Heart left ventricle (tissue), 16 donors: ENCODE measurements around the gene DRC1. TPM values are rescaled to one million over a fixed set of nuclear protein-coding genes. Genes with fewer than 3 reads are reported as not detected.
A peak's percentile ranks its signal among the peaks of the same experiment; 100 is the strongest.

Source experiments
- ATAC-seq, 4 donors: fragments of 200-7000 bp; cut with Tn5 transposase; one replicate each; pipeline ENCODE4 v1.9.1; 2020 to 2022; ENCODE audit warnings: moderate library complexity in 4 of 4, mild to moderate bottlenecking in 3 of 4, moderate number of reproducible peaks in 1 of 4
- DNase-seq, 5 donors: peaks; one replicate each; pipeline ENCODE4 v3.0.0-alpha.2; 2020
- H3K27ac ChIP-seq, 12 donors: fragments of 200-600 bp; sonication (generic) in 4 of 12; one replicate each; pipeline versions ENCODE4 v1.5.0 to v1.8.0; 2016 to 2022; ENCODE audit warnings: mild to moderate bottlenecking in 2 of 12
- H3K27me3 ChIP-seq, 9 donors: fragments of 200-600 bp; sonication (generic) in 2 of 9; one replicate each; pipeline versions ENCODE4 v1.5.1 to v1.8.0; 2016 to 2022; ENCODE audit warnings: mild to moderate bottlenecking in 3 of 9
- H3K36me3 ChIP-seq, 9 donors: fragments of 200-600 bp; sonication (generic) in 2 of 9; one replicate each; pipeline versions ENCODE4 v1.5.0 to v1.8.0; 2018 to 2022; ENCODE audit warnings: mild to moderate bottlenecking in 2 of 9
- H3K4me1 ChIP-seq, 12 donors: fragments of 200-600 bp; sonication (generic) in 4 of 12; one replicate each; pipeline versions ENCODE4 v1.5.0 to v1.8.0; 2016 to 2022; ENCODE audit warnings: mild to moderate bottlenecking in 3 of 12
- H3K4me3 ChIP-seq, 12 donors: fragments of 200-600 bp; sonication (generic) in 4 of 12; one replicate each; pipeline versions ENCODE4 v1.5.0 to v1.8.0; 2017 to 2022; ENCODE audit warnings: mild to moderate bottlenecking in 9 of 12, moderate library complexity in 4 of 12
- H3K9me3 ChIP-seq, 12 donors: fragments of 200-600 bp; sonication (generic) in 4 of 12; one replicate each; pipeline versions ENCODE4 v1.5.0 to v1.8.0; 2016 to 2022; ENCODE audit warnings: mild to moderate bottlenecking in 1 of 12
- POLR2A ChIP-seq, 2 donors: fragments of 450-650 bp; IDR thresholded peaks; one replicate each; pipeline ENCODE4 v1.6.1; 2017; ENCODE audit warnings: antibody characterized with exemption in 2 of 2, mild to moderate bottlenecking in 2 of 2, moderate library complexity in 2 of 2
- WGBS, 4 donors: extraction: QIAGEN DNeasy Blood & Tissue Kit in 2 of 4; methylation state at CpG; one replicate each; pipeline versions ENCODE4 v1.1.5 to v1.1.7; 2013 to 2018; 5-methylcytosine and 5-hydroxymethylcytosine counted together
- intact Hi-C, 10 donors: fragments of 100-400 bp; cut with DNase I; formaldehyde crosslinking; loops; one replicate each; pipeline versions ENCODE4 v1.11.1 to v1.14.2; 2022
- polyA plus RNA-seq, 2 donors: library from polyadenylated mRNA; stranded (reverse); fragments of 200-250 nt; gene quantifications; one replicate each; pipeline ENCODE4 v1.2.3, GENCODE V29; 2013
- total RNA-seq, 9 donors: library from RNA; depleted of rRNA in 2 of 9; stranded (reverse); fragments of >200 nt in 2 of 9; fragmentation: NEBNext Ultra II Directional in 3 of 9; extraction: Animal tissue kit (Norgen Biotek cat#: 25700) in 3 of 9; gene quantifications; one replicate each; pipeline versions ENCODE4 v1.1.0 to v1.2.4, GENCODE V29; 2016 to 2023
- TF ChIP-seq, protein P1 (sequence below), 12 donors: fragments of 200-600 bp; sonication (generic) in 4 of 12; IDR thresholded peaks; one replicate each; pipeline versions ENCODE4 v1.5.0 to v1.8.0; 2018 to 2022; ENCODE audit warnings: antibody characterized with exemption in 12 of 12, mild to moderate bottlenecking in 5 of 12
- donor health status: ischemic (EF 13 %, LVEDD 7.1; RV severe dilation, severe dysfunction).
- donor health status: healthy with polysubstance abuse.
- donor health status: DM: no; HTN: yes; CAD: no.
- donor health status: DM: no; HTN: no; CAD: no.
- donor health status: ischemic (EF 25% LVEDD 6.9; RV normal size, moderate dysfunction).
- donor health status: ischemic (EF 25% LVEDD 5.7; RV mildly dilated, moderate dysfunction).
- donor health status: healthy.
- donor health status: DM: yes; HTN: yes; CAD: no.
- donor health status: ischemic (EF 35%, LVEDD 5.7; RV mildly dilated, moderate dysfunction).
- donor health status: nonischemic (EF 11% LVEDD 7.7; RV severe dilation, severe dysfunction).
- donor health status: DM: yes; HTN: yes; CAD: no.
- donor health status: PGD.
- donor health status: ischemic (EF 29% LVEDD 5.4; RV normal size, mild dysfunction).
- donor health status: nonischemic (EF 23%, LVEDD 6.1; RV moderate dilation, normal function).

DRC1 gene
- total and polyA plus RNA-seq, 11 donors, result 0.15 to 0.73 (median 0.44) TPM; not detected in 8

DNA sequence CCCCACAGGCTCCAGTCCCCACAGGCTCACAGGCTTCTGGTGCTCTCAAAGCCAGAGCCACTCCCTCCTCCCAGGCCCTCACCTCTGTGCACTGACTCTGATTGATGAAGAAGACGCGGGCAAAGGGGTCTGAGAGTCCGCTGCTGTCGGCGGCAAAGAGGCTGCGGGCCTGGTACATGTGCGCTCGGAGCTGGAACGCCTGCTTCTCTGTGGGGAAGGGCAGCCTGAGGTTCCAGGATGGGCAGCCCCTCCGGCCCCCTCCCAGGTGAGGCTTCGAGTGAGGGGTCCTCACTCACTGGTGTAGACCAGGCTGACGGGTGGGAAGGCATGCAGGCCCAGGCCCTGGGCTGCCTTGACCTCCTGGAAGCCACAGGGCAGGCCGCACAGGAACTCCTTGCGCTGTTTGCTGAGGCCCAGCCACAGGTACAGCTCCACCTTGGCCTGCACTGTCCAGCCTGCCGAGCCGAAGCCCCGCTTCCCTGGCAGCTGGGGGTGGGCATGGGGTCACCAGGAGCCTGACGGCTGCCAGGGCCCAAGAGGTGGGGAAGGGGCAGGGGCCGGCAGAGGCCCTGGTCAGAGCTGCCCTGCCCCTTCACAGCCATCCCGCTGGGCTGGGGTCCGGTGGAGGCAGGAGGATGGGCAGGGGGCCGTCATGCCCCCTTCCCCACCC, 74.2 kb downstream of the DRC1 start:
- DNase-seq, result peak in 1 of 5 donors; percentile 51
- intact Hi-C loops, result no loop called here
- no peak overlapping the region for H3K4me3 ChIP-seq
- H3K4me1 ChIP-seq, result peaks cover 0 to 10% (median 6%) of the 10 kb centered on the region in 12 donors
- no peaks in the 10 kb centered on the region for H3K27me3 ChIP-seq
- ATAC-seq, result no peak
- no peak overlapping the region for H3K27ac ChIP-seq
- no peaks in the 10 kb centered on the region for H3K36me3 ChIP-seq
- H3K9me3 ChIP-seq, result no peaks in the 10 kb centered on the region
- no peak for TF ChIP-seq POLR2A (IDR thresholded peaks at IDR 0.05)
- TF ChIP-seq, protein P1, sequence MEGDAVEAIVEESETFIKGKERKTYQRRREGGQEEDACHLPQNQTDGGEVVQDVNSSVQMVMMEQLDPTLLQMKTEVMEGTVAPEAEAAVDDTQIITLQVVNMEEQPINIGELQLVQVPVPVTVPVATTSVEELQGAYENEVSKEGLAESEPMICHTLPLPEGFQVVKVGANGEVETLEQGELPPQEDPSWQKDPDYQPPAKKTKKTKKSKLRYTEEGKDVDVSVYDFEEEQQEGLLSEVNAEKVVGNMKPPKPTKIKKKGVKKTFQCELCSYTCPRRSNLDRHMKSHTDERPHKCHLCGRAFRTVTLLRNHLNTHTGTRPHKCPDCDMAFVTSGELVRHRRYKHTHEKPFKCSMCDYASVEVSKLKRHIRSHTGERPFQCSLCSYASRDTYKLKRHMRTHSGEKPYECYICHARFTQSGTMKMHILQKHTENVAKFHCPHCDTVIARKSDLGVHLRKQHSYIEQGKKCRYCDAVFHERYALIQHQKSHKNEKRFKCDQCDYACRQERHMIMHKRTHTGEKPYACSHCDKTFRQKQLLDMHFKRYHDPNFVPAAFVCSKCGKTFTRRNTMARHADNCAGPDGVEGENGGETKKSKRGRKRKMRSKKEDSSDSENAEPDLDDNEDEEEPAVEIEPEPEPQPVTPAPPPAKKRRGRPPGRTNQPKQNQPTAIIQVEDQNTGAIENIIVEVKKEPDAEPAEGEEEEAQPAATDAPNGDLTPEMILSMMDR (IDR thresholded peaks at IDR 0.05), result no peak
- WGBS, 4 donors, result 81 to 86% (median 85%) methylated on average over 19 to 22 of the region's 22 CpGs

- intact Hi-C loops, result no loop called here
- H3K27me3 ChIP-seq, result no peaks in the 10 kb centered on the region
- no peaks in the 10 kb centered on the region for H3K9me3 ChIP-seq
- peaks cover 0 to 10% (median 6%) of the 10 kb centered on the region in 12 donors for H3K4me1 ChIP-seq
- TF ChIP-seq, protein P1 (IDR thresholded peaks at IDR 0.05), result no peak
- no peak for TF ChIP-seq POLR2A (IDR thresholded peaks at IDR 0.05)
- no peaks in the 10 kb centered on the region for H3K36me3 ChIP-seq
- H3K27ac ChIP-seq, result no peak overlapping the region
- DNase-seq (peak in 1 of 5 donors; percentile 46), ATAC-seq (no peak)
- H3K4me3 ChIP-seq, result no peak overlapping the region
- WGBS, 4 donors, result 40 to 55% (median 45%) methylated on average over 22 to 33 of the region's 33 CpGs
These were observed 75.6 kb downstream of the DRC1 start for GRCh38 chr2:26477126-26477910.

- intact Hi-C loops, result no loop called here
- ATAC-seq (peak; percentile 85 to 96 (median 86)), DNase-seq (peak; percentile 34 to 90 (median 59))
- H3K27me3 ChIP-seq, result no peaks in the 10 kb centered on the region
- no peaks in the 10 kb centered on the region for H3K36me3 ChIP-seq
- H3K27ac ChIP-seq, result no peak within 1 kb of the TSS
- H3K4me1 ChIP-seq, result peaks cover 0 to 10% (median 6%) of the 10 kb centered on the region in 12 donors
- TF ChIP-seq POLR2A (IDR thresholded peaks at IDR 0.05), result no peak
- TF ChIP-seq, protein P1 (IDR thresholded peaks at IDR 0.05), result no peak
- no peak within 1 kb of the TSS for H3K4me3 ChIP-seq
- H3K9me3 ChIP-seq, result no peaks in the 10 kb centered on the region
- WGBS, 4 donors, result 0 to 17% (median 3%) methylated on average over 2 to 3 of the region's 3 CpGs
These were observed 76.2 kb downstream of the DRC1 start, which contains the start of gene OTOF for GRCh38 chr2:26477911-26478253. Gene OTOF (minus strand): TSS chr2:26478124.

DNA sequence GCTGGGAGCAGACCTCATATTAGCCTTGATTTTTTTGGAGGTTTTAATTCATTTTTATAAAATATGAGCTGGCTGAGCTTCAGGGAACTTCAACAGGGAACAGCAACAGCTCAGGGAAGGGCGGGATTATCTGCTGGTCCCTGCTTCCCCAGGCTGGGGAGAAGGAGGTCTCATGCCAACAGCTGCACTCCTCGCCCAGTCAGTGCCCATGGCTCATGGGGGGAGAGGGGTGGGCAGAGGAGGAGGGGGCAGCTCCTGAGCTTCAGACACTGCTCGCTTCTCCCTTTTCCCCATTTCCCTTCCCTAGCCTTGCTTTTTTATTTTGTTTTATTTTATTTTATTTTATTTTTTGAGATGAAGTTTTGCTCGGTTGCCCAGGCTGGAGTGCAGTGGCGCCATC, 76.6 kb downstream of the DRC1 start:
- WGBS, 4 donors, result 76 to 83% (median 78%) methylated on average over 5 of the region's 5 CpGs
- Histone ChIP-seq H3K27ac (no peak overlapping the region), H3K36me3 (no peaks in the 10 kb centered on the region), H3K27me3 (no peaks in the 10 kb centered on the region), H3K4me3 (no peak overlapping the region), H3K9me3 (no peaks in the 10 kb centered on the region), H3K4me1 (peaks cover 0 to 10% (median 7%) of the 10 kb centered on the region in 12 donors)
- no peak for DNase-seq
- TF ChIP-seq, protein P1 (IDR thresholded peaks at IDR 0.05), result no peak
- TF ChIP-seq POLR2A (IDR thresholded peaks at IDR 0.05), result no peak
- no peak for ATAC-seq
- intact Hi-C loops, result no loop called here
